SU-DHL-6 (cell line): ENCODE data around the gene PPP2R5B.

Experiments
- H2AFZ ChIP-seq: fragments of 200-600 bp; sonication (generic); 2 replicates; pipeline ENCODE4 v1.6.1; 2014; ENCODE audit warnings: low read depth, mild to moderate bottlenecking, moderate library complexity, mixed read lengths, antibody characterized with exemption, low read length; ENCODE audit not compliant: severe bottlenecking
- H3F3A ChIP-seq: fragments of 200-600 bp; shearing (Covaris generic); 2 replicates; pipeline ENCODE4 v1.6.0; 2016; ENCODE audit warnings: antibody characterized with exemption, mild to moderate bottlenecking; ENCODE audit not compliant: insufficient read depth
- H3K27ac ChIP-seq: fragments of 200-600 bp; sonication (generic); 2 replicates; pipeline ENCODE4 v1.5.1; 2016; ENCODE audit warnings: low read depth, mild to moderate bottlenecking, low read length, moderate library complexity, mixed read lengths
- H3K27me3 ChIP-seq: fragments of 200-600 bp; sonication (generic), shearing (Covaris generic); 2 replicates; pipeline ENCODE4 v1.6.0; 2014; ENCODE audit warnings: mild to moderate bottlenecking, low read length
- H3K36me3 ChIP-seq: fragments of 200-600 bp; sonication (generic); 2 replicates; pipeline ENCODE4 v1.6.1; 2014; ENCODE audit warnings: mild to moderate bottlenecking, low read length, mixed read lengths
- H3K4me2 ChIP-seq: fragments of 300-600, 200-600 bp; shearing (Covaris generic), sonication (generic); 2 replicates; pipeline ENCODE4 v1.6.0; 2014; ENCODE audit warnings: low read length, low read depth, mild to moderate bottlenecking; ENCODE audit not compliant: poor library complexity, severe bottlenecking
- H3K4me3 ChIP-seq: fragments of 200-600 bp; sonication (generic); 2 replicates; pipeline ENCODE4 v1.5.1; 2014; ENCODE audit warnings: antibody characterized with exemption, low read length, mild to moderate bottlenecking, mixed read lengths; ENCODE audit not compliant: insufficient read depth, poor library complexity, severe bottlenecking
- H3K79me2 ChIP-seq: fragments of 200-600 bp; sonication (generic); 2 replicates; pipeline ENCODE4 v1.6.1; 2014; ENCODE audit warnings: mild to moderate bottlenecking, low read length, moderate library complexity; ENCODE audit not compliant: insufficient read depth
- H3K9ac ChIP-seq: fragments of 200-600 bp; sonication (generic); 2 replicates; pipeline ENCODE4 v1.7.0; 2014; ENCODE audit warnings: mild to moderate bottlenecking, low read length
- H3K9me2 ChIP-seq: fragments of 200-600 bp; sonication (generic); replicated peaks from 2 replicates; pipeline ENCODE4 v1.6.1; 2014; ENCODE audit warnings: low read length; ENCODE audit not compliant: insufficient read depth
- H3K9me3 ChIP-seq: fragments of 200-600 bp; sonication (generic); 2 replicates; pipeline ENCODE4 v1.6.1; 2014; ENCODE audit warnings: low read length, mixed read lengths; ENCODE audit not compliant: insufficient read depth
- H4K20me1 ChIP-seq: fragments of 200-600 bp; sonication (generic); 2 replicates; pipeline ENCODE4 v1.6.1; 2014; ENCODE audit warnings: low read depth, mild to moderate bottlenecking, antibody characterized with exemption, low read length, moderate library complexity, mixed read lengths
- CTCF ChIP-seq: fragments of 200-600 bp; sonication (generic); IDR thresholded peaks from one replicate; pipeline ENCODE4 v1.5.1; 2017; ENCODE audit warnings: antibody characterized with exemption, mild to moderate bottlenecking, low read length, moderate library complexity; ENCODE audit not compliant: insufficient read depth, poor library complexity, severe bottlenecking
- EZH2phosphoT487 ChIP-seq: fragments of 200-600 bp; sonication (generic), shearing (Covaris generic); conservative IDR thresholded peaks from 2 replicates; pipeline ENCODE4 v1.6.1; 2018; ENCODE audit warnings: mild to moderate bottlenecking, antibody characterized with exemption, low read length, moderate library complexity, mixed read lengths

The PPP2R5B gene

GRCh38 chr11:64951529-64951928 is 27.0 kb downstream of the PPP2R5B start:
- Histone ChIP-seq H3K4me2 (no peak overlapping the region), H3F3A (no peaks in the 10 kb centered on the region), H3K9ac (no peak overlapping the region), H3K4me3 (no peak overlapping the region), H3K27ac (no peak overlapping the region), H2AFZ (no peak overlapping the region), H3K79me2 (no peaks in the 10 kb centered on the region), H3K36me3 (no peaks in the 10 kb centered on the region), H3K9me3 (no peaks in the 10 kb centered on the region), H4K20me1 (no peaks in the 10 kb centered on the region), H3K27me3 (no peaks in the 10 kb centered on the region), H3K9me2 (no peaks in the 10 kb centered on the region)
- no peak for TF ChIP-seq CTCF
- TF ChIP-seq EZH2phosphoT487, result no peak

GRCh38 chr11:64954201-64954600 is 29.7 kb downstream of the PPP2R5B start:
- H2AFZ ChIP-seq, result no peak overlapping the region

GRCh38 chr11:64959498-64959897 is 35.0 kb downstream of the PPP2R5B start:
- H3K4me2 ChIP-seq, result no peak overlapping the region
- H3K36me3 ChIP-seq, result no peaks in the 10 kb centered on the region
- no peaks in the 10 kb centered on the region for H3K9me2 ChIP-seq
- no peak overlapping the region for H3K9ac ChIP-seq
- no peak overlapping the region for H3K4me3 ChIP-seq
- H2AFZ ChIP-seq, result no peak overlapping the region
- TF ChIP-seq EZH2phosphoT487, result no peak
- TF ChIP-seq CTCF, result no peak
- H3K79me2 ChIP-seq, result no peaks in the 10 kb centered on the region
- no peaks in the 10 kb centered on the region for H3F3A ChIP-seq
- H3K27ac ChIP-seq, result no peak overlapping the region
- no peaks in the 10 kb centered on the region for H4K20me1 ChIP-seq
- no peaks in the 10 kb centered on the region for H3K9me3 ChIP-seq
- H3K27me3 ChIP-seq, result no peaks in the 10 kb centered on the region

More at GRCh38 chr11:64954201-64954600, 29.7 kb downstream of the PPP2R5B start:
- no peak overlapping the region for H3K27ac ChIP-seq
- H3K4me2 ChIP-seq, result no peak overlapping the region
- no peak for TF ChIP-seq EZH2phosphoT487
- TF ChIP-seq CTCF, result no peak
- no peaks in the 10 kb centered on the region for H3K9me2 ChIP-seq
- H3K9me3 ChIP-seq, result no peaks in the 10 kb centered on the region
- H3K36me3 ChIP-seq, result no peaks in the 10 kb centered on the region
- H3F3A ChIP-seq, result no peaks in the 10 kb centered on the region
- H3K4me3 ChIP-seq, result no peak overlapping the region
- no peaks in the 10 kb centered on the region for H3K27me3 ChIP-seq
- H3K9ac ChIP-seq, result no peak overlapping the region
- H3K79me2 ChIP-seq, result no peaks in the 10 kb centered on the region
- no peaks in the 10 kb centered on the region for H4K20me1 ChIP-seq

- no peaks in the 10 kb centered on the region for H3K9me2 ChIP-seq
- no peaks in the 10 kb centered on the region for H3K9me3 ChIP-seq
Measured at GRCh38 chr11:64960719-64961118, 36.2 kb downstream of the PPP2R5B start.

More at GRCh38 chr11:64960719-64961118, 36.2 kb downstream of the PPP2R5B start:
- H3K36me3 ChIP-seq, result no peaks in the 10 kb centered on the region
- H3K27ac ChIP-seq, result no peak overlapping the region
- no peaks in the 10 kb centered on the region for H3K27me3 ChIP-seq
- H3K9ac ChIP-seq, result no peak overlapping the region
- H3K4me2 ChIP-seq, result no peak overlapping the region
- no peaks in the 10 kb centered on the region for H4K20me1 ChIP-seq
- H3K79me2 ChIP-seq, result no peaks in the 10 kb centered on the region
- H3F3A ChIP-seq, result no peaks in the 10 kb centered on the region
- H2AFZ ChIP-seq, result no peak overlapping the region
- TF ChIP-seq CTCF, result no peak
- no peak for TF ChIP-seq EZH2phosphoT487
- no peak overlapping the region for H3K4me3 ChIP-seq
